Gastroesophageal sphincter (tissue), 4 donors: ENCODE measurements around the gene WLS. TPM values are rescaled to one million over a fixed set of nuclear protein-coding genes. Genes with fewer than 3 reads are reported as not detected.

Experiments
- ATAC-seq: fragments of 150-250 bp; one replicate; pipeline ENCODE4 v1.9.1; 2016; ENCODE audit warnings: mild to moderate bottlenecking, moderate library complexity
- H3K27ac ChIP-seq, 4 donors: fragments of 200-600 bp; sonication (generic) in 3 of 4; 1 replicate in 3 of 4; 2 replicates in 1 of 4; pipeline ENCODE4 v1.5.1; 2016 to 2019
- H3K27me3 ChIP-seq: fragments of 200-600 bp; sonication (generic); one replicate; pipeline ENCODE4 v1.5.1; 2019
- H3K36me3 ChIP-seq, 2 donors: fragments of 200-600 bp; sonication (generic); one replicate each; pipeline ENCODE4 v1.5.1; 2019; ENCODE audit warnings: control low read depth in 1 of 2
- H3K4me1 ChIP-seq, 3 donors: fragments of 200-600 bp; sonication (generic); 1 replicate in 2 of 3; 2 replicates in 1 of 3; pipeline ENCODE4 v1.5.1; 2016 to 2019; ENCODE audit warnings: control low read depth in 2 of 3
- H3K4me3 ChIP-seq, 2 donors: fragments of 200-600 bp; sonication (generic); one replicate each; pipeline ENCODE4 v1.5.1; 2019; ENCODE audit warnings: mild to moderate bottlenecking in 1 of 2, moderate library complexity in 1 of 2
- H3K9me3 ChIP-seq, 3 donors: fragments of 200-600 bp; sonication (generic); one replicate each; pipeline ENCODE4 v1.5.1; 2017 to 2019; ENCODE audit warnings: control low read depth in 2 of 3
- CTCF ChIP-seq, 4 experiments: fragments of 200-600 bp in 2 of 4; fragments of 450-650 bp in 2 of 4; sonication (generic) in 1 of 4; IDR thresholded peaks; one replicate each; pipeline ENCODE4 v1.5.1; 2017 to 2019; ENCODE audit warnings: antibody characterized with exemption in 4 of 4, mild to moderate bottlenecking in 2 of 4, moderate library complexity in 2 of 4
- EP300 ChIP-seq: sonication (generic); formaldehyde crosslinking; IDR thresholded peaks from one replicate; pipeline ENCODE4 v1.6.1; 2017; ENCODE audit warnings: antibody characterized with exemption, mild to moderate bottlenecking
- POLR2A ChIP-seq, 2 donors: fragments of 450-650 bp; IDR thresholded peaks; one replicate each; pipeline ENCODE4 v1.6.1; 2017; ENCODE audit warnings: antibody characterized with exemption in 2 of 2, mild to moderate bottlenecking in 2 of 2, moderate library complexity in 1 of 2
- POLR2AphosphoS5 ChIP-seq: sonication (generic); formaldehyde crosslinking; IDR thresholded peaks from one replicate; pipeline ENCODE4 v1.6.1; 2017; ENCODE audit warnings: antibody characterized with exemption
- WGBS, 2 donors: methylation state at CpG; one replicate each; pipeline ENCODE4 v1.1.5; 2018; ENCODE audit warnings: low coverage in 1 of 2; 5-methylcytosine and 5-hydroxymethylcytosine counted together
- total RNA-seq, 4 donors: library from RNA; depleted of rRNA; stranded (reverse); fragments of >200 nt; gene quantifications; one replicate each; pipeline ENCODE4 v1.1.0, GENCODE V29; 2016

Gene WLS
- total RNA-seq, 4 donors from 2014 or later = 120 to 280 (median 263) TPM

- H3K4me1 ChIP-seq = peaks cover 0 to 44% (median 3%) of the 10 kb centered on the region in 3 donors
- WGBS, 2 donors = 0% methylated on average over 21 of the region's 31 CpGs; no CpG with 5 or more reads in 1 of the 2 donors
- TF ChIP-seq EP300 (no peak), CTCF (IDR thresholded peaks at IDR 0.05) (no peak), POLR2AphosphoS5 (peak; percentile 96), POLR2A (IDR thresholded peaks at IDR 0.05) (peak; percentile 69 to 73)
- no peaks in the 10 kb centered on the region for H3K36me3 ChIP-seq
- peak overlapping the region; percentile 73 to 83 for H3K4me3 ChIP-seq
- no peaks in the 10 kb centered on the region for H3K9me3 ChIP-seq
- ATAC-seq = peak; percentile 65
- H3K27ac ChIP-seq = peak overlapping the region; percentile 95 to 97 (median 96)
- H3K27me3 ChIP-seq = no peaks in the 10 kb centered on the region
These were observed 565 bp downstream of the WLS start for GRCh38 chr1:68231627-68232288.

- H3K4me3 ChIP-seq = peak overlapping the region; percentile 73 to 83
- no peaks in the 10 kb centered on the region for H3K9me3 ChIP-seq
- 4% methylated on average over 5 of the region's 62 CpGs; no CpG with 5 or more reads in 1 of the 2 donors for WGBS, 2 donors
- TF ChIP-seq EP300 (no peak), CTCF (IDR thresholded peaks at IDR 0.05) (no peak)
- peaks cover 3 to 51% (median 5%) of the 10 kb centered on the region in 3 donors for H3K4me1 ChIP-seq
- ATAC-seq = peak; percentile 12
- H3K27ac ChIP-seq = peak overlapping the region; percentile 95 to 97 (median 96)
- no peaks in the 10 kb centered on the region for H3K27me3 ChIP-seq
- H3K36me3 ChIP-seq = no peaks in the 10 kb centered on the region
These were observed 1.3 kb downstream of the WLS start for GRCh38 chr1:68230901-68231626.

GRCh38 chr1:68230484-68230802, 1.9 kb downstream of the WLS start:
- no peak for TF ChIP-seq POLR2A (IDR thresholded peaks at IDR 0.05)
- TF ChIP-seq CTCF (IDR thresholded peaks at IDR 0.05) = no peak
- TF ChIP-seq EP300 = no peak
- no peak for TF ChIP-seq POLR2AphosphoS5
- Histone ChIP-seq H3K4me3 (peak overlapping the region; percentile 73 to 83), H3K9me3 (no peaks in the 10 kb centered on the region), H3K4me1 (peaks cover 3 to 57% (median 9%) of the 10 kb centered on the region in 3 donors), H3K27ac (peak overlapping the region; percentile 95 to 97 (median 96)), H3K27me3 (no peaks in the 10 kb centered on the region), H3K36me3 (no peaks in the 10 kb centered on the region)
- ATAC-seq = no peak
- 8 to 16% methylated on average over 7 of the region's 7 CpGs for WGBS, 2 donors

GRCh38 chr1:68229650-68230483, 2.5 kb downstream of the WLS start:
- Histone ChIP-seq H3K27me3 (no peaks in the 10 kb centered on the region), H3K36me3 (no peaks in the 10 kb centered on the region), H3K9me3 (no peaks in the 10 kb centered on the region), H3K27ac (peak overlapping the region; percentile 95 to 97 (median 96)), H3K4me1 (peaks cover 3 to 63% (median 12%) of the 10 kb centered on the region in 3 donors), H3K4me3 (peak overlapping the region; percentile 73 to 83)
- WGBS, 2 donors = 20% methylated on average over 1 to 7 of the region's 7 CpGs
- TF ChIP-seq POLR2AphosphoS5 (no peak), EP300 (no peak)
- ATAC-seq = no peak

- H3K4me1 ChIP-seq = peaks cover 5 to 73% (median 18%) of the 10 kb centered on the region in 3 donors
These were observed 3.5 kb downstream of the WLS start for GRCh38 chr1:68228851-68229250.

More at GRCh38 chr1:68228851-68229250, 3.5 kb downstream of the WLS start:
- TF ChIP-seq EP300 = no peak
- ATAC-seq = no peak
- H3K27me3 ChIP-seq = no peaks in the 10 kb centered on the region
- H3K27ac ChIP-seq = peak overlapping the region; percentile 95 to 97 (median 96)
- WGBS, 2 donors = 8 to 16% methylated on average over 3 of the region's 3 CpGs
- H3K9me3 ChIP-seq = no peaks in the 10 kb centered on the region
- no peaks in the 10 kb centered on the region for H3K36me3 ChIP-seq
- H3K4me3 ChIP-seq = peak overlapping the region; percentile 73 to 83
